ENCODE results near the gene GREB1L. TPM values are rescaled to one million over a fixed set of nuclear protein-coding genes. Genes with fewer than 3 reads are reported as not detected.

Gene GREB1L
- polyA plus RNA-seq, 1 of the 3 experiments (the other 2 are of a cell fraction), result under 0.01 TPM

GRCh38 chr18:21408681-21409080 lies 166.6 kb downstream of the GREB1L start:
- 14% methylated on average over 3 of the region's 3 CpGs for WGBS (ENCODE audit: low lambda C conversion rate)
- CTCF ChIA-PET, result no interaction called here

GRCh38 chr18:21433436-21433835 lies 191.4 kb downstream of the GREB1L start:
- H3K4me1 ChIP-seq (ENCODE audit: control insufficient read depth in 1 of 2, insufficient read depth in 2 of 2, low read depth in 1 of 2, low read length in 1 of 2), result no peaks in the 10 kb centered on the region
- H3K9me3 ChIP-seq, result no peaks in the 10 kb centered on the region
- H3K36me3 ChIP-seq (replicated peaks in 1 of 2; ENCODE audit: control insufficient read depth in 1 of 2, insufficient read depth in 2 of 2, low read length in 1 of 2), result no peaks in the 10 kb centered on the region
- H3K4me3 ChIP-seq (ENCODE audit: low read depth in 2 of 2, low read length in 1 of 2), result no peak overlapping the region
- 0% methylated on average over 1 of the region's 1 CpG for WGBS (ENCODE audit: low lambda C conversion rate)
- H3K9me2 ChIP-seq, result no peaks in the 10 kb centered on the region
- H3F3A ChIP-seq (replicated peaks; ENCODE audit: insufficient read depth), result no peaks in the 10 kb centered on the region
- no peak for DNase-seq
- ChIA-PET POLR2A (no interaction called here), CTCF (no interaction called here)
- H3K9ac ChIP-seq, result no peak overlapping the region
- no peaks in the 10 kb centered on the region for H3K79me2 ChIP-seq (ENCODE audit: insufficient read depth)
- no peak overlapping the region for H2AFZ ChIP-seq (ENCODE audit: low read depth)
- no peak overlapping the region for H3K27ac ChIP-seq (ENCODE audit: low read depth in 2 of 2, low read length in 1 of 2)
- no peaks in the 10 kb centered on the region for H4K20me1 ChIP-seq (ENCODE audit: insufficient read depth)
- no peak for TF ChIP-seq ELF1 (IDR thresholded peaks at IDR 0.05)
- H3K4me2 ChIP-seq, result no peak overlapping the region
- no peaks in the 10 kb centered on the region for H3K27me3 ChIP-seq (ENCODE audit: insufficient read depth)

More at GRCh38 chr18:21408681-21409080, 166.6 kb downstream of the GREB1L start:
- Histone ChIP-seq H3K4me1 (ENCODE audit: control insufficient read depth in 1 of 2, insufficient read depth in 2 of 2, low read depth in 1 of 2, low read length in 1 of 2) (no peaks in the 10 kb centered on the region), H3K79me2 (ENCODE audit: insufficient read depth) (no peaks in the 10 kb centered on the region), H3F3A (replicated peaks; ENCODE audit: insufficient read depth) (no peaks in the 10 kb centered on the region), H3K9me2 (no peaks in the 10 kb centered on the region), H3K4me3 (ENCODE audit: low read depth in 2 of 2, low read length in 1 of 2) (no peak overlapping the region), H2AFZ (ENCODE audit: low read depth) (no peak overlapping the region), H4K20me1 (ENCODE audit: insufficient read depth) (no peaks in the 10 kb centered on the region), H3K27me3 (ENCODE audit: insufficient read depth) (no peaks in the 10 kb centered on the region; the same call in 1 of the 2 replicates), H3K36me3 (replicated peaks in 1 of 2; ENCODE audit: control insufficient read depth in 1 of 2, insufficient read depth in 2 of 2, low read length in 1 of 2) (no peaks in the 10 kb centered on the region), H3K4me2 (no peak overlapping the region), H3K9ac (no peak overlapping the region), H3K27ac (ENCODE audit: low read depth in 2 of 2, low read length in 1 of 2) (no peak overlapping the region), H3K9me3 (no peaks in the 10 kb centered on the region)
- TF ChIP-seq FOSL2 (IDR thresholded peaks at IDR 0.05; ENCODE audit: borderline replicate concordance, low read depth), result no peak
- no peak for TF ChIP-seq RFX5 (IDR thresholded peaks at IDR 0.05; ENCODE audit: low read length)
- TF ChIP-seq MXI1 (IDR thresholded peaks at IDR 0.05; ENCODE audit: low read depth, low read length), result no peak
- TF ChIP-seq JUND (IDR thresholded peaks at IDR 0.05), result no peak
- TF ChIP-seq POLR2AphosphoS5 (IDR thresholded peaks at IDR 0.05; ENCODE audit: low read depth, low read length), result no peak
- TF ChIP-seq, protein P1, sequence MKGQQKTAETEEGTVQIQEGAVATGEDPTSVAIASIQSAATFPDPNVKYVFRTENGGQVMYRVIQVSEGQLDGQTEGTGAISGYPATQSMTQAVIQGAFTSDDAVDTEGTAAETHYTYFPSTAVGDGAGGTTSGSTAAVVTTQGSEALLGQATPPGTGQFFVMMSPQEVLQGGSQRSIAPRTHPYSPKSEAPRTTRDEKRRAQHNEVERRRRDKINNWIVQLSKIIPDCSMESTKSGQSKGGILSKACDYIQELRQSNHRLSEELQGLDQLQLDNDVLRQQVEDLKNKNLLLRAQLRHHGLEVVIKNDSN (IDR thresholded peaks at IDR 0.05; ENCODE audit: borderline replicate concordance, low read depth), result no peak
- TF ChIP-seq NRF1 (IDR thresholded peaks at IDR 0.05; ENCODE audit: low read depth, low read length), result no peak
- TF ChIP-seq CHD2 (IDR thresholded peaks at IDR 0.05; ENCODE audit: low read length, partially characterized antibody), result no peak
- TF ChIP-seq PBX3 (IDR thresholded peaks at IDR 0.05), result no peak
- TF ChIP-seq RCOR1 (IDR thresholded peaks at IDR 0.05; ENCODE audit: low read length), result no peak
- no peak for TF ChIP-seq RAD21 (IDR thresholded peaks at IDR 0.05; ENCODE audit: low read length)
- TF ChIP-seq ELF1 (IDR thresholded peaks at IDR 0.05), result no peak
- no peak for TF ChIP-seq GABPA (IDR thresholded peaks at IDR 0.05; ENCODE audit: low read depth)
- no peak for TF ChIP-seq MEF2A (IDR thresholded peaks at IDR 0.05; ENCODE audit: borderline replicate concordance, low read depth)
- TF ChIP-seq SMC3 (IDR thresholded peaks at IDR 0.05; ENCODE audit: low read depth, low read length), result no peak
- TF ChIP-seq TEAD4 (IDR thresholded peaks at IDR 0.05; ENCODE audit: borderline replicate concordance, insufficient read depth), result no peak
- TF ChIP-seq FOXJ3 (CRISPR knock-in tag; IDR thresholded peaks at IDR 0.05), result no peak
- TF ChIP-seq FOXM1 (IDR thresholded peaks at IDR 0.05; ENCODE audit: low read depth), result no peak
- TF ChIP-seq TAF1 (IDR thresholded peaks at IDR 0.05; ENCODE audit: borderline replicate concordance, low read depth, low read length), result no peak
- POLR2A ChIA-PET, result no interaction called here
- no peak for DNase-seq

All from SK-N-SH (cell line).